ENCODE measurements around the gene TRIO.

Gene TRIO

GRCh38 chr5:14280294-14280854 is 137.2 kb downstream of the TRIO start:
- H3K4me1 Mint-ChIP-seq (ENCODE audit: low read depth), result no peaks in the 10 kb centered on the region
- H3K9me3 Mint-ChIP-seq, result no peaks in the 10 kb centered on the region
- H3K27me3 Mint-ChIP-seq (ENCODE audit: low read depth), result peaks cover 21% of the 10 kb centered on the region

GRCh38 chr5:14281746-14282181 is 138.6 kb downstream of the TRIO start:
- no peak overlapping the region for H3K27ac Mint-ChIP-seq
- DNase-seq (ENCODE audit: low spot score), result peak; percentile 57
- peaks cover 19% of the 10 kb centered on the region for H3K27me3 Mint-ChIP-seq (ENCODE audit: low read depth)
- H3K36me3 Mint-ChIP-seq (ENCODE audit: low read depth), result no peaks in the 10 kb centered on the region
- H3K4me3 Mint-ChIP-seq, result no peak overlapping the region
- H3K9me3 Mint-ChIP-seq, result no peaks in the 10 kb centered on the region
- no peaks in the 10 kb centered on the region for H3K4me1 Mint-ChIP-seq (ENCODE audit: low read depth)

More at GRCh38 chr5:14280294-14280854, 137.2 kb downstream of the TRIO start:
- no peak for DNase-seq (ENCODE audit: low spot score)
- Mint-ChIP-seq H3K4me3 (no peak overlapping the region), H3K36me3 (ENCODE audit: low read depth) (no peaks in the 10 kb centered on the region), H3K27ac (no peak overlapping the region)

- Mint-ChIP-seq H3K4me3 (no peak overlapping the region), H3K36me3 (ENCODE audit: low read depth) (no peaks in the 10 kb centered on the region), H3K27ac (no peak overlapping the region), H3K27me3 (ENCODE audit: low read depth) (peaks cover 19% of the 10 kb centered on the region), H3K4me1 (ENCODE audit: low read depth) (no peaks in the 10 kb centered on the region), H3K9me3 (no peaks in the 10 kb centered on the region)
- no peak for DNase-seq (ENCODE audit: low spot score)
These were observed 140.0 kb downstream of the TRIO start for GRCh38 chr5:14283139-14283538.

GRCh38 chr5:14284392-14285148 is 141.4 kb downstream of the TRIO start:
- H3K36me3 Mint-ChIP-seq (ENCODE audit: low read depth), result no peaks in the 10 kb centered on the region
- H3K9me3 Mint-ChIP-seq, result no peaks in the 10 kb centered on the region

GRCh38 chr5:14286007-14286406 is 142.9 kb downstream of the TRIO start:
- no peak overlapping the region for H3K27ac Mint-ChIP-seq
- H3K27me3 Mint-ChIP-seq (ENCODE audit: low read depth), result peaks cover 9% of the 10 kb centered on the region
- no peaks in the 10 kb centered on the region for H3K4me1 Mint-ChIP-seq (ENCODE audit: low read depth)
- no peak for DNase-seq (ENCODE audit: low spot score)
- no peaks in the 10 kb centered on the region for H3K36me3 Mint-ChIP-seq (ENCODE audit: low read depth)
- H3K4me3 Mint-ChIP-seq, result no peak overlapping the region
- H3K9me3 Mint-ChIP-seq, result no peaks in the 10 kb centered on the region

More at GRCh38 chr5:14284392-14285148, 141.4 kb downstream of the TRIO start:
- H3K27me3 Mint-ChIP-seq (ENCODE audit: low read depth), result peaks cover 16% of the 10 kb centered on the region
- no peak for DNase-seq (ENCODE audit: low spot score)
- H3K4me3 Mint-ChIP-seq, result no peak overlapping the region
- no peak overlapping the region for H3K27ac Mint-ChIP-seq
- H3K4me1 Mint-ChIP-seq (ENCODE audit: low read depth), result no peaks in the 10 kb centered on the region

GRCh38 chr5:14286574-14287421 is 143.7 kb downstream of the TRIO start:
- no peak for DNase-seq (ENCODE audit: low spot score)
- peaks cover 8% of the 10 kb centered on the region for H3K27me3 Mint-ChIP-seq (ENCODE audit: low read depth)
- no peaks in the 10 kb centered on the region for H3K36me3 Mint-ChIP-seq (ENCODE audit: low read depth)
- no peak overlapping the region for H3K27ac Mint-ChIP-seq
- H3K9me3 Mint-ChIP-seq, result no peaks in the 10 kb centered on the region
- H3K4me3 Mint-ChIP-seq, result no peak overlapping the region
- no peaks in the 10 kb centered on the region for H3K4me1 Mint-ChIP-seq (ENCODE audit: low read depth)

GRCh38 chr5:14292766-14293658 is 149.9 kb downstream of the TRIO start:
- no peak overlapping the region for H3K27ac Mint-ChIP-seq
- H3K4me1 Mint-ChIP-seq (ENCODE audit: low read depth), result no peaks in the 10 kb centered on the region
- no peaks in the 10 kb centered on the region for H3K36me3 Mint-ChIP-seq (ENCODE audit: low read depth)
- H3K27me3 Mint-ChIP-seq (ENCODE audit: low read depth), result peaks cover 3% of the 10 kb centered on the region
- H3K4me3 Mint-ChIP-seq, result no peak overlapping the region
- no peak for DNase-seq (ENCODE audit: low spot score)
- H3K9me3 Mint-ChIP-seq, result no peaks in the 10 kb centered on the region

- H3K4me3 Mint-ChIP-seq, result no peak overlapping the region
- H3K36me3 Mint-ChIP-seq (ENCODE audit: low read depth), result no peaks in the 10 kb centered on the region
- no peaks in the 10 kb centered on the region for H3K4me1 Mint-ChIP-seq (ENCODE audit: low read depth)
- peaks cover 3% of the 10 kb centered on the region for H3K27me3 Mint-ChIP-seq (ENCODE audit: low read depth)
- H3K27ac Mint-ChIP-seq, result no peak overlapping the region
- DNase-seq (ENCODE audit: low spot score), result no peak
- no peaks in the 10 kb centered on the region for H3K9me3 Mint-ChIP-seq
These were observed 152.5 kb downstream of the TRIO start for GRCh38 chr5:14295610-14296009.

- H3K9me3 Mint-ChIP-seq, result no peaks in the 10 kb centered on the region
- no peak for DNase-seq (ENCODE audit: low spot score)
- H3K4me1 Mint-ChIP-seq (ENCODE audit: low read depth), result no peaks in the 10 kb centered on the region
- H3K27me3 Mint-ChIP-seq (ENCODE audit: low read depth), result peaks cover 3% of the 10 kb centered on the region
- no peak overlapping the region for H3K27ac Mint-ChIP-seq
- no peaks in the 10 kb centered on the region for H3K36me3 Mint-ChIP-seq (ENCODE audit: low read depth)
- no peak overlapping the region for H3K4me3 Mint-ChIP-seq
These were observed 153.6 kb downstream of the TRIO start for GRCh38 chr5:14296533-14297331.

GRCh38 chr5:14297697-14298096 is 154.6 kb downstream of the TRIO start:
- Mint-ChIP-seq H3K4me1 (ENCODE audit: low read depth) (no peaks in the 10 kb centered on the region), H3K4me3 (no peak overlapping the region), H3K36me3 (ENCODE audit: low read depth) (no peaks in the 10 kb centered on the region), H3K27ac (no peak overlapping the region), H3K27me3 (ENCODE audit: low read depth) (no peaks in the 10 kb centered on the region), H3K9me3 (no peaks in the 10 kb centered on the region)
- no peak for DNase-seq (ENCODE audit: low spot score)

- Mint-ChIP-seq H3K36me3 (ENCODE audit: low read depth) (no peaks in the 10 kb centered on the region), H3K4me3 (no peak overlapping the region), H3K9me3 (no peaks in the 10 kb centered on the region), H3K4me1 (ENCODE audit: low read depth) (no peaks in the 10 kb centered on the region), H3K27ac (no peak overlapping the region), H3K27me3 (ENCODE audit: low read depth) (no peaks in the 10 kb centered on the region)
- no peak for DNase-seq (ENCODE audit: low spot score)
These were observed 155.1 kb downstream of the TRIO start for GRCh38 chr5:14298126-14298847.

GRCh38 chr5:14299666-14300065 is 156.5 kb downstream of the TRIO start:
- no peaks in the 10 kb centered on the region for H3K4me1 Mint-ChIP-seq (ENCODE audit: low read depth)
- no peak for DNase-seq (ENCODE audit: low spot score)
- no peaks in the 10 kb centered on the region for H3K9me3 Mint-ChIP-seq
- no peak overlapping the region for H3K27ac Mint-ChIP-seq
- H3K36me3 Mint-ChIP-seq (ENCODE audit: low read depth), result no peaks in the 10 kb centered on the region
- no peaks in the 10 kb centered on the region for H3K27me3 Mint-ChIP-seq (ENCODE audit: low read depth)
- H3K4me3 Mint-ChIP-seq, result no peak overlapping the region

Data from T-helper 2 cell treated with Interferon-gamma antibody and Interleukin-4, amounts not matched to agents 5 μg/mL and 100 μg/mL, for 36 hours (primary cell).